Rectal smooth muscle tissue (tissue), 1 donor: ENCODE measurements around the gene KRTAP10-5.

Source experiments
- H3K27ac ChIP-seq: one replicate; pipeline ENCODE4 v1.7.0; 2013; ENCODE audit warnings: low read depth, low read length, inconsistent platforms
- H3K27me3 ChIP-seq: one replicate; pipeline ENCODE4 v1.7.0; 2013; ENCODE audit warnings: low read length; ENCODE audit not compliant: control insufficient read depth, insufficient read depth
- H3K36me3 ChIP-seq: one replicate; pipeline ENCODE4 v1.7.0; 2013; ENCODE audit warnings: low read length; ENCODE audit not compliant: control insufficient read depth, insufficient read depth
- H3K4me1 ChIP-seq: one replicate; pipeline ENCODE4 v1.7.0; 2013; ENCODE audit warnings: low read length; ENCODE audit not compliant: control insufficient read depth, insufficient read depth
- H3K4me3 ChIP-seq: one replicate; pipeline ENCODE4 v1.7.0; 2013; ENCODE audit warnings: low read length
- H3K9ac ChIP-seq: one replicate; pipeline ENCODE4 v1.7.0; 2013; ENCODE audit warnings: low read length

Gene KRTAP10-5

DNA sequence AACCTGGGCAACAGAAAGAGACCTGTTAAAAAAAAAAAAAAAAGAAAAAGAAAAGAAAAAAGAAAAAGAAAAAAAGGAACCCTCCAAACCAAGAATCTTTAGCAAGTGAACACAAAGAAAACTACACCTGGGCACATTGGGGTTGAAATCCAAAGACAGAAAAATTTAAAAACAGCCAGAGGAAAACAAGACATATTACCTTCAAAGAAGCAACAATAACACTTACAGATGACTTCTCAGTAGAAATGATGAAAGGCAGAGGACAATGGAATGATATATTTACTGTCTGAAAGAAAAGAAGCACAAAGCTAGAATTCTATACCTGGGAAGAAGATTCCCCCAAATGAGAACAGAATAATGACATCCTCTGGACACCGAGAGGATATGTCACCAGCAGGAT, 37.7 kb downstream of the KRTAP10-5 start:
- Histone ChIP-seq H3K36me3 (no peaks in the 10 kb centered on the region), H3K4me3 (no peak overlapping the region), H3K27ac (no peak overlapping the region), H3K27me3 (no peaks in the 10 kb centered on the region), H3K4me1 (no peaks in the 10 kb centered on the region), H3K9ac (no peak overlapping the region)

DNA sequence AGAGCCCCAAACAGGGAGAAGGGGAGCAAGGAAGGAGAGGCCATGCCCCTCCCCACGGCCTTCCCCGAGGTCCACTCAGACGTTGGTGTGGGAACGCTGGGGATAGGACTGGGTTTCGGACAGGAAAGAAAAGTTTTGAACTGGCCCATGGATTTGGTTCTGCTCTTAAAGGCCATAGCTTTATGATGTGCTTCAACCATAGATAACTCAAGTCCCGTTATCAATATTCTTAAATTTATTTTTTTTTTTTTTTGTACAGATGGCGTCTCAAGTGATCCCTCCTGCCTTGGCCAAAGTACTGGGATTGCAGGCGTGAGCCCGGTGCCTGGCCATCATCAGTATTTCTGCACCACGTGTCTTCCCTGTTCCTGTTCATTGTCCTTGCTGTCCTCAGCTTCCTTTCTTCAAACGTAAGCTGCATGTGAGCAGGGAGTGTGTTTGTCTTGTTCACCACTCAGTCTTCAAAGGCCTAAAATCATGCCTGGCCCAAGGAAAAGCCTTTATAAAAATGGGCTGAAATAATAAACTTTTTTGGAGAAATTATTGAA, 39.6 kb downstream of the KRTAP10-5 start:
- Histone ChIP-seq H3K36me3 (no peaks in the 10 kb centered on the region), H3K27ac (no peak overlapping the region), H3K27me3 (no peaks in the 10 kb centered on the region), H3K4me3 (no peak overlapping the region), H3K9ac (no peak overlapping the region), H3K4me1 (no peaks in the 10 kb centered on the region)

DNA sequence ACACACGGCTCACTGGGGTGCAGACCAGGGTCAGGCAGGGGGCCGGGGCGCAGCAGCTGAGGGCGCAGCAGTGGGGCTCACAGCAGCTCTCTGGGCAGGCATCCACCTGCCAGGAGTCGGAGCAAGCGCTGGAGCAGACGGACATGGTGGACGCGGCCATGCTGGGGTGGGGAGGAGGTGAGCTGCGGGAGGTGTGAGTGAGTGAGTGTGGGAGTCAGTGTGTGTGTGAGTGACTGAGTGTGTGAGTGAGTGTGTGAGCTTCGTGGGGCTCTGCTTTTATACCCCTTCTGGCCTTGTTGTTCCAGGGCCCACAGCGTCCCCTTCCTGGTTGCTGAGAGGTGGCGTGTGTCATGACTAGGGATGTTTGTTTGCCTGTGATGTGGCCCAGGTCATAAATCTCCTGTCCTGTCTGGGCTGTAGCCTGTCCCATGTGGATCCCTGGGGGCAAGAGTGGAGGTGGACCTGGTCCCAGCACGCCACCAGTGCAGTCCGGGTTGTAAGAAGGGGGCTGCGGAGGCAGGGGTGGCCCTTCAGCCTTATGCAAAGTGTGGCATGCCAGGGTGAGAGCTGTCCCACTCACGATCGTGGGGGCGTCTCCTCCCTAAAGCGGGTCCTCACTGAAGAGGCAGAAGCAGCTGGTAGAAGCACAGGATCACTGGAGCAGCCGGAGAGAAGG, 40.3 kb downstream of the KRTAP10-5 start, which contains the start of gene KRTAP10-1:
TSS of gene KRTAP10-1 (minus strand) at position 205 of the 676 bp plus-strand sequence. CDS start at position 160, 45 bp downstream.
- Histone ChIP-seq H3K4me3 (no peak within 1 kb of the TSS), H3K4me1 (no peaks in the 10 kb centered on the region), H3K27me3 (no peaks in the 10 kb centered on the region), H3K9ac (no peak within 1 kb of the TSS), H3K36me3 (no peaks in the 10 kb centered on the region), H3K27ac (no peak within 1 kb of the TSS)

DNA sequence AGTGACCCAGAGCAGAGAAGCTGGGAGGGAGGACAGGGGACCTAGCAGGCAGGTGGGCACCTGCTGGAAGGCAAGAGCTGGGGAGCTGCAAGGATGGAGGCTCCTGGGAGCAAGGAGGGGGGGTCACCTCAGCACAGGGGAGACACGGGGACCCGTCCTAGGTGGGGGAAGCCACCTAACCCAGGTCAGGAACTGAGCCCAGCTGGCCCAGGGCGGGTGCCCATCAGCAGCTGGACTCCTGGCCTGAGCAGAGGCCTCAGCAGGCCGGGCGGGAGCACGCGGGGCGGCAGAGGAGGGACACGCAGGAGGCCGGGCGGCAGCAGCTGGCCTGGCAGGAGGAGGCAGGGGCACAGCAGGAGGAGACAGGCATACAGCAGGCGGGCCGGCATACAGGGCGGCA, 41.4 kb downstream of the KRTAP10-5 start:
- H3K4me3 ChIP-seq: no peak overlapping the region
- no peak overlapping the region for H3K9ac ChIP-seq
- H3K27me3 ChIP-seq: no peaks in the 10 kb centered on the region
- H3K36me3 ChIP-seq: no peaks in the 10 kb centered on the region
- no peaks in the 10 kb centered on the region for H3K4me1 ChIP-seq
- no peak overlapping the region for H3K27ac ChIP-seq

DNA sequence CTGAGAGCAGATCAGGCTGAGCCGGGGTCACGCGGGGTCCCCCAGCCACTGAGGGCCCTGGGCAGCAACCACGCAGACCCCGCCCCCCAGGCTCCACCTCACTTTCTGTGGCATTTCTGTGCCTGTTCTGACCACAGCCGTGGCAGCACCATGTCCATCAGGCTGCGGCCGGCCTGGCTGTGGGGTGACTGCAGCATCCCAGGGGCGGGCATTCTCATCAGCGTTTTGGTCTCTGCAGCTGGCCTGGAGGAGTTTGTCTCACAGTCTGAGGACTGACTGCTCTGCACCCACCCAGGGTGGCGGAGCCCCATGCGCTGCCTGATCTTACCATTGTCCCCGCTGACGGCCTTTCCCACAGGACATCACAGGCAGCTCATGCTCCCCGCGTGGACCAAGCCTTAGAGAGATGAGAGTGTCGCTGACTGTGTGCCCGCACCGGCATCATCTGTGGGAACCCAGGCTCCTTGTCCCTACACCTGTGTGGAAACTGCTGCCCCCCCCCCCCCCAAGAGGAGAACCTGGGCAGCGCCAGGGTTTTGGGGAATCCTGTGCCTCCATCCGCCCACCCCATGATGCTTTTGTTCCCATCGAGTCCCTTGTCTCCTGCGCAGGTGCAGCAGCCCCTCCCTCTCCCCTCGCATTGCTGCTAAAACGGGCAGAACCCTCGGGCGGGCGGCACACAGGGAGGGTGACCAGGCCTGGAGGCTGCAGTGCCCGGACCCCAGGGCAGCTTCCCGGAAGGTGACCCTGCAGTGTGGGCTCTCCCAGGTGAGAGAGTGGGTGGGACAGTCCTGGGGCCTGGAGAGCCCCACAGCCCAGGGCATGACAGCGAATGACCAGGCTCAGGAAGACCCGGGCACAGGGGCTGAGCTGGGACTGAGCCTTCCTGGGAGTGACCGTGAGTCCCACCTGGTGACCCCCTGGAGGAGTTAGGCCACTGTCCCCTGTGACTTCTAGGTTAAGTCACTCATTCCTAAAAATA, 42.2 kb downstream of the KRTAP10-5 start:
- H3K27ac ChIP-seq: no peak overlapping the region
- H3K27me3 ChIP-seq: no peaks in the 10 kb centered on the region
- H3K4me1 ChIP-seq: no peaks in the 10 kb centered on the region
- H3K36me3 ChIP-seq: no peaks in the 10 kb centered on the region
- H3K4me3 ChIP-seq: no peak overlapping the region
- no peak overlapping the region for H3K9ac ChIP-seq

DNA sequence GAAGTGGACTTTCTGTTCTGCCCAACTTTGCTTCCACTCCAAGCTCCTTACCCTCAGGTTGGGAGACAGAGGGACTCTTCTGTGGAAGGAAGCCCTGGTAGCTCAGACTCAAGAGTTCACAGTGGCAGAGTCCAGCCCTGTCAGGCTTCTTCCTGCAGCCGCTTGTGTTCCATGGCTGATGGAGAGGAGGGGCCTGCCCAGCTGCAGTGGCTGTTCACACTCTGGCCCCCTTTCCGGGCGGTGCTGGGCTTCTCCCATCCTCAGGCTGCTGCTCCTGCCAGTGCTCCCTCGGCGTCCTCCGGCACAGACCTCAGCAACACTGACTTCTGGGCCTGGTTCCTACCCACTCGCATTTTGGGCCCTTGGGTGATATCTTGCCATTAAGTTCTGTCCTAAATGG, 44.4 kb downstream of the KRTAP10-5 start:
- no peaks in the 10 kb centered on the region for H3K4me1 ChIP-seq
- peaks cover 2% of the 10 kb centered on the region for H3K27me3 ChIP-seq
- no peak overlapping the region for H3K9ac ChIP-seq
- H3K36me3 ChIP-seq: no peaks in the 10 kb centered on the region
- no peak overlapping the region for H3K4me3 ChIP-seq
- no peak overlapping the region for H3K27ac ChIP-seq

DNA sequence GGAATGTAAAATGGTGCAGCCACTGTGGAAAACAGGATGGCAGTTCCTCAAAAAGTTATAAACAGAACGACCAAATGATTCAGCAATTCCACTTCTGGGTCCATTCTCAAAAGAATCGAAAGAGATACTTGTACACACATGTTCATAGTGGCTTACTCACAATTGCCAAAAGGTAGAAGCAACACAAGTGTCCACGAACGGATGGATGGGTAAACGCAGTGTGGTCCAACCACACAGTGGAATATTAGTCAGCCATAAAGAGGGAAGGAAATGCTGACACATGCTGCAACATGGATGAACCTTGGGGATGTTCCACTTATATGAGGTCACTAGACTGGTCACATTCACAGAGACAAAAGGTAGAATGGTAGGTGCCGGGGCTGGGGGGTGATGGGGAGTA, 45.7 kb downstream of the KRTAP10-5 start:
- H3K36me3 ChIP-seq: no peaks in the 10 kb centered on the region
- H3K4me1 ChIP-seq: no peaks in the 10 kb centered on the region
- no peak overlapping the region for H3K4me3 ChIP-seq
- H3K27me3 ChIP-seq: peaks cover 2% of the 10 kb centered on the region
- H3K9ac ChIP-seq: no peak overlapping the region
- no peak overlapping the region for H3K27ac ChIP-seq

DNA sequence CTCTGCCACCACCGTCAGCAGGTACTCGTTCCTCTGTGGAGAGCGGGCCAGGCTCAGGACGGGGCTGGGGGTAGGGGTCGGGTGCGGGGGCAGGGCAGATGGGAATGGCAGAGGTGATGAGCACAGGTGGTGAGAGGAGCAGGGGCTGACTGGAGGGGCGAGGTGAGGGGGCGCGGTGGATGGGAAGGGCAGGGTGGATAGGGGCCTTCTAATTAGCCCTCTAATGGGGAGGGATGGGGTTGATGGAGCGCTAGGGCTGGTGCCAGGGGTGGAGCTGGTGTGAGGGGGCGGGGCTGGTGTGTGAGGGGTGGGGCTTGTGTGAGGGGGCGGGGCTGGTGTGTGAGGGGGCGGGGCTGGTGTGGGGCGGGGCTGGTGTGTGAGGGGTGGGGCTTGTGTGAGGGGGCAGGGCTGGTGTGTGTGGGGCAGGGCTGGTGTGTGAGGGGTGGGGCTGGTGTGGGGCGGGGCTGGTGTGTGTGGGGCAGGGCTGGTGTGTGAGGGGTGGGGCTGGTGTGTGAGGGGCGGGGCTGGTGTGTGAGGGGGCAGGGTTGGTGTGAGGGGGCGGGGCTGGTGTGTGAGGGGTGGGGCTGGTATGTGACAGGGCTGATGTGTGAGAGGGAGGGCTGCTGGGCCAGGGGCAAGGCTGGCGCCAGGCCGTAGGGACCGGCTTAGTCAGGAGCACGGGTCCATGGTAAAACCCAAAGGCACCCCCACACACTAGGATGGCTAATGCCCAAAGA, 46.3 kb downstream of the KRTAP10-5 start:
- H3K27ac ChIP-seq: no peak overlapping the region
- no peaks in the 10 kb centered on the region for H3K4me1 ChIP-seq
- no peaks in the 10 kb centered on the region for H3K36me3 ChIP-seq
- no peak overlapping the region for H3K4me3 ChIP-seq
- peaks cover 2% of the 10 kb centered on the region for H3K27me3 ChIP-seq
- no peak overlapping the region for H3K9ac ChIP-seq

DNA sequence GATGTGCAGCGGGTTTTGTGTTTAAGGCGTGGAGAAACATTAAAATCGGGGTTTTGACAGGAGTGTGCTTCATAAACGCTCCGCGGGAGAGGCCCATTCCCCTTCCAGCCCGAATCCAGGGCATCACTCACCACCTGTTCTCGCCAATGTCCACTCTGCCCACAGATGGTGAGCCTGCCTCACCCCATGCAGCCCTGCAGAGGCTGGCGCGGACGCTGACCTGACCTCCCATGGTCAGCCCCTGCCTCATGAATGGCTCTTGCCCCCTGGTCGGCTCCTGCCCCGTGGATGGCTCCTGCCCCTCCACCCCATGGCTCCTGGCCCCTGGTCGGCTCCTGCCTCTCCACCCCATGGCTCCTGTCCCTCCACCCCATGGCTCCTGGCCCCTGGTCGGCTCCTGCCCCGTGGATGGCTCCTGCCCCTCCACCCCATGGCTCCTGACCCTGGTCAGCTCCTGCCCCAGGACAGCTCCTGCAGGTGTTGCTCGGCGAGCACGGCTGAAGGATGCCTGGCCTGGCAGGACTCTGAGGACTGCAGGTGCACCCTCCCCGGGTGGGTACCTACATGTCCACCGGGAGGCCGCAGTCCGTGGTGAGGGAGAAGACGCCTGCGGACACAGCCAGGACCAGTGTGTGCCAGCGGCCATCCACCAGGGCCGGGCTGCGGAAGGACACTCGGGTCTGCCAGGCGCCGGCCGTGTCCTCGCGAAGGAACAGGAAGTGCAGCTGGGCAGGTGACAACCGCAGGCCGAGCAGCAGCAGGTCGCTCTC, 47.1 kb downstream of the KRTAP10-5 start:
- Histone ChIP-seq H3K36me3 (no peaks in the 10 kb centered on the region), H3K27me3 (peaks cover 2% of the 10 kb centered on the region), H3K9ac (no peak overlapping the region), H3K27ac (no peak overlapping the region), H3K4me3 (no peak overlapping the region), H3K4me1 (no peaks in the 10 kb centered on the region)

DNA sequence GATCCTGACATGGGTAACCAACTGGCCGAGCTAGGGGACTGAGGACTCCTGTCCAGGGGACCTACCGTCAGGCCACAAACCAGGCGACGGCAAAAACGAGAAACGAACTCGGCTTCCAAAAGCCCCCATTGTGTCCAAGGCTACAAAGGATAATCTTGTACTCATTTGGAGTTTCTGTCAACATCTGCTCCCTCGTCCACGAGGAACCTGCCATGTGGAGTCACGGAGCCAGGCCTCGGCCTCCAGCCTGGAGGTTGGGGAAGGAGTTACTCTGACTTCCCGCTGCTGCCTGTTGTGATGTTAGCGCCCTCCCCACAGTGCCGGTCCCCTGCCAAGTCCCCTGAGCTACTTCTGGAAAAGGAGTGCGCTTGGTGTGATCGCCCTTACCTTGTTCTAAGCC, 47.7 kb downstream of the KRTAP10-5 start:
- H3K4me1 ChIP-seq: no peaks in the 10 kb centered on the region
- no peak overlapping the region for H3K4me3 ChIP-seq
- peaks cover 2% of the 10 kb centered on the region for H3K27me3 ChIP-seq
- no peak overlapping the region for H3K27ac ChIP-seq
- H3K36me3 ChIP-seq: no peaks in the 10 kb centered on the region
- H3K9ac ChIP-seq: no peak overlapping the region

DNA sequence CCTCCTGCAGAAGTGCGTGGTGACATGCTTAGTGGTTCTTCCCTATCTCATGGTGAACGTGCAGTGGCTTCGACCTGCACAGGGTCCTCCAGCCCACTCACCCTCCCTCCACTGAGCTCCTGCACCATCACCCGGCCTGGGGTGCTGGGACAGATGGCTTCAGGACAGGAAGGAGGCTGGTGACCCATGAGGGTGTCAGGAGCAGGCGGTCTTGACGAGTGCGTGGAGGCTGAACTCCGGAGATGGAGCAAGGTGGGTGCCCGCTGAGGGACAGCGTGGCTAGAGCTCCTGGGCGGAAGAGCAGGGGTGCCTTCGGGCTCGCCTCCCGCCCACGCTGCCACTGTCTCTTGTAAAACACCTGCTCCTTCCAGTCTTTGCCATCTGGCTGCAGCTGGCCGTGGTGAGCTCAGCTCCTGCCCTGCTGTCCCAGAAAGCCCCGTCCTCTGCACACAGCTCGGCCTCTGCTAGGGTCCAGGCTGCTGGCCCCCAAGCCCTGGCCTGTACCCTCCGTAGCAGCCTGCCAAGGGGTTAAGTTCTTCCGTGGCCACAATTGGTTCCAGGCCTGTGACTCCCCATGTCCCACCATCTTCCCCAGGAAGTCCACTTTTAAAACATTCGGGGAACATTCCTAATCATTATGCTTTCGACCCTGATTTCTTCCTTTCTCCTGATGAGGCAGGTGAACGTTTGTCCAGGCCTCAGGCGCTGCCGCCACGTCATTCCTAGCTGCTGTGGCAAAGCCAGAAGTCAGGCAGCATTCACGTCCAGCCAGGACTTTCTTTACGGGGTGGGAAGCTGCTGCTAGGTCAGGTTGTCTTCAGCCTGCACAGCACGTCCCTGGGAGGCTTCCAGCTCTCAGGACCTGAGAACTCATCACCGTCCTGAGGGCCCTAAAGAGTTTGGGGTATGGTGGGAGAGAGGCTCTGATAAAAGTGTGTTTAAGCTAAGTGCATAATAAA, 48.5 kb downstream of the KRTAP10-5 start:
- no peak overlapping the region for H3K27ac ChIP-seq
- no peak overlapping the region for H3K9ac ChIP-seq
- H3K27me3 ChIP-seq: peaks cover 2% of the 10 kb centered on the region
- H3K4me1 ChIP-seq: no peaks in the 10 kb centered on the region
- H3K36me3 ChIP-seq: no peaks in the 10 kb centered on the region
- H3K4me3 ChIP-seq: no peak overlapping the region
